Activated CD4-positive, CD25-positive, alpha-beta regulatory T cell treated with anti-CD3 and anti-CD28 coated beads, Interleukin-2, amount 50 U/mL, for 72 hours (primary cell): ENCODE results near the gene TTBK1.

Source experiments
- DNase-seq: peaks from one replicate; pipeline ENCODE4 v3.0.0; 2021

TTBK1 gene

DNA sequence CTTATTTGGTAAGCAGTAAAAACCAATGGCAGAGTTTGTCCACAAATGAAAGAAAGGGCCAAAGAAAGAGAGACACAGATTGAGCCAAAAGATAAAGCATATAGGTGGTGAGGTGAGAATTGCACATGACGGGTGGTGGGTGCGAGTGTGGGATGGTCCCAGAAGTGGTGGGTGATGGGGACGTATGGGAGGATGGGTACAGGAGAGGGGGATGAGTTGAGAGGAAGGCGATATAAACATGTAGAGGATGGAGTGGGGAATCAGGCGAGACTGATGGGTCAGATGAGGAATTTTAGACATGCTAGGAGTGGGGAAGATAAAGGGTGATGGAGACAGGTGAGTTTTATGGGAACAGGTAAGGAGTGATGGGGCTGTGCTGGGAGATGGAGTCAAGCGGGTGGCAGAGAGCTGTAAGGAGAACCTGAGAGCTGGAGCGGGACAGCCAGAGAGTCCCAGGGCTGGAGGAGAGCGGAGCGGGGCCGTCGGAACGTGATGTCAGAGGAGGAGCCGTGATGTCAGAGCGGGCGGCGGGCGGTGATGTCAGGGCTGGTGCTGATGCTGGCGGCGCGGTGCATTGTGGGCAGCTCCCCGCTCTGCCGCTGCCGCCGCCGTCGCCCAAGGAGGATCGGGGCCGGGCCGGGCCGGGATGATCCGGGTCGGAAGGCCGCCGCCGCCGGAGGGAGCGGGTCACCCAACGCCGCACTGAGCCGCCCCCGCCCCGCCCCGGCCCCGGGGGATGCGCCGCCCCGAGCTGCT lies at the start of gene TTBK1:
Gene TTBK1 (plus strand): TSS at position 574 of the 756 bp plus-strand sequence. CDS start 3,180 bp downstream, outside the sequence.
- DNase-seq, result no peak

- no peak for DNase-seq
Observed at GRCh38 chr6:43193929-43194328, 49.4 kb upstream of the TTBK1 start.

- DNase-seq, result no peak
Observed at GRCh38 chr6:43196337-43196736, 46.9 kb upstream of the TTBK1 start.

DNA sequence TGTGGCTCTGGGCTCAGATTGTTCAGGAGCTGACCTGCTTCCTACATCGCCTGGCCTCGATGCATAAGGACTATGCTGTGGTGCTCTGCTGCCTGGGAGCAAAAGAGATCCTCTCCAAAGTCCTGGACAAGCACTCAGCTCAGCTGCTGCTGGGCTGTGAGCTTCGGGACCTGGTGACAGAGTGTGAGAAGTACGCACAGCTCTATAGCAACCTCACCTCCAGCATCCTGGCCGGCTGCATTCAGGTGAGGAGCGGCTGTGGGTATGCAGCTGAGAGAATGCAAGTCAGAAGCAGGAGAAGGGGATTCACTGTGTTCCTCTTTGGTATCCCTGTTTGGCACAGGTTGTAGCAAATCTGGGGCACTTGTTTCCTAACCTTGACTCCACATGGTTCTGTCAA lies 43.4 kb upstream of the TTBK1 start:
- DNase-seq, result no peak

DNA sequence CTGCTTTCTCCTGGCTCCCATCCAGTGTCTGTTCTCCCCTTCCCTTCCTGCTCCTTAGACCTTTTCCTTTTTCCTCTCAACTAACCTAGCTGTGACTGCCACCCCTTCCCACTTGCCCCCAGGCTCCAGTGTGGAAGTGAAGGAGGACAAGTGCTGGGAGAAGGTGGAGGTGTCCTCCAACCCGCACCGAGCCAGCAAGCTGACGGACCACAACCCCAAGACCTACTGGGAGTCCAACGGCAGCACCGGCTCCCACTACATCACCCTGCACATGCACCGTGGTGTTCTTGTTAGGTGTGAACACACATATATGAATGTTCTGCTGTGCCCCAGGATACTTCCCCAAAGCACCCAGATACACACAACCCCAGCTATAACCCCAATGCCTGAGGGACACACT lies 42.7 kb upstream of the TTBK1 start:
- no peak for DNase-seq

DNA sequence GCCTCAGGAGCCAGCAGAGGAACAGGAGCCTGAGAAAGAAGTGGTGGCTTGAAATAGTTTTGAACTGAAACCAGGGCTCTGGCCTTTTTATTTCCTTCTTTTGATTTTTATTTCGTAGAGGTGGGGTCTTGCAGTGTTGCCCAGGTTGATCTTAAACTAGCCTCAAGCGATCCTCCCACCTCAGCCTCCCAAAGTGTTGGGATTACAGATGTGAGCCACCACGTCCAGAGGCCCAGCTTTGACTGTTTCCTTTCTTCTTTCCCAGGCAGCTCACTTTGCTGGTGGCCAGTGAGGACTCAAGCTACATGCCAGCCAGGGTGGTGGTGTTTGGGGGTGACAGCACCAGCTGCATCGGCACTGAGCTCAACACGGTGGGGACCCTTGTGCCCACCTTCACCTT lies 40.8 kb upstream of the TTBK1 start:
- DNase-seq, result no peak

GRCh38 chr6:43203029-43203717 lies 40.1 kb upstream of the TTBK1 start:
- no peak for DNase-seq

DNA sequence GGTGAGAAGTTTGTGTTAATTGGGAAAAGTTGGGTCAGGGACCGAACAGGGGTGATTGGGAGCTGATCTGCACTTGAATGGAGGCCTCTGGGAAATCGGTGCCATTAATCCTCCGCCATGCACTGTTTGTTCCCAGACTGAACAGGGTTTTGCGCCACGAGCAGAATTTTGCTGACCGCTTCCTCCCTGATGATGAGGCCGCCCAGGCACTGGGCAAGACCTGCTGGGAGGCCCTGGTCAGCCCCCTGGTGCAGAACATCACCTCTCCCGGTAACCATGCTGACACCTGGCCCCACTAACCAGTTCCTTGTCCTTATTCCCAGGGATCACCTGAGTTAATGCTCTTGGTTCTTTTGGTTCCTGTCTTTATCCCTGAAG lies 39.6 kb upstream of the TTBK1 start:
- DNase-seq, result no peak

GRCh38 chr6:43204271-43205105 lies 38.8 kb upstream of the TTBK1 start:
- DNase-seq, result no peak

DNA sequence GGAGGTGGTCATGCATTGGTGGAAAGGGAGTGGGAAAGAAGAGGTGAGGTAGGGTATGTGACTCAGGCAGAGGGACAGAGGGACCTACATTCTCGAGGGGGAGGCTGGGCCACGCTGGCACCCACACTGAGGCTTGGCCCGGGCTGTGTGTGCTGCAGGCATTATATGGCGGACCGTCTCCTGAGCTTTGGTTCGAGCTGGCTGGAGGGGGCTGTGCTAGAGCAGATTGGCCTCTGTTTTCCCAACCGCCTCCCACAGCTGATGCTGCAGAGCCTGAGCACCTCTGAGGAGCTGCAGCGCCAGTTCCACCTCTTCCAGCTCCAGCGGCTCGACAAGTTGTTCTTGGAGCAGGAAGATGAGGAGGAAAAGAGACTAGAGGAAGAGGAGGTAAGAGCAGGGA lies 37.4 kb upstream of the TTBK1 start:
- DNase-seq, result no peak

- no peak for DNase-seq
Observed at GRCh38 chr6:43207286-43207685, 36.0 kb upstream of the TTBK1 start.

DNA sequence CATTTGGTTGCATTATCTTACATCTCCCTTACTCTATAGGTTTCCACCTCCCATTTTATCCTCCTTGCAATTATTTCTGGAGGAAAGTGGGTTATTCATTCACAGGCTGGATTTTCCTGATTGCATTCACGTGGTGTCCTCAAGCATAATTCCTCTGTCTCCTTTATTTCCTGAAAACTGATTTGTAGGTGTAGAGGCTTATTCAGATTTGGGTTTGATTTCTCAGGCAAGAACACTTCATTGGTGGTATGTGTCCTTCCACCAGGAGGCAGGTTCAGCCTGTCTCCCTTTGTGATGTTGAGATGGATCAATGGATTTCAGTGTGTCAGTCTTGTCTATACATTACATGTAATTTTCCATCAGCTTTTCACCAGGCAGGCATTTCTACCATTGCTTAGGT lies 31.3 kb upstream of the TTBK1 start:
- no peak for DNase-seq

DNA sequence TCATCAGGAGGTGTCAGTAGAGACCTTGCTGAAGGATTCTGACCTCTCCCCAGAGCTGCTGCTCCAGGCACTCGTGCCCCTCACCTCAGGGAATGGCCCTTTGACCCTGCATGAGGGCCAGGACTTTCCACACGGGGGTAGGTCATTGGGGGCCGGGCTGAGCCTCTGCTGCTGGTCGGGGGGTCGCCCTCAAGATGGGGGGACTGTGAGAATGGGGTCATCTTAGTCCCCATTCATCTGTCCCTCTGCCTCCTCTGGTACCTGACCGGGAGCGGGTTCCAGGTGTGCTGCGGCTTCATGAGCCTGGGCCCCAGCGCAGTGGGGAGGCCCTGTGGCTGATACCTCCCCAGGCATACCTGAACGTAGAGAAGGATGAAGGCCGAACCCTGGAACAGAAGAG lies 29.9 kb upstream of the TTBK1 start:
- no peak for DNase-seq

GRCh38 chr6:43215066-43215465 lies 28.2 kb upstream of the TTBK1 start:
- DNase-seq, result no peak

GRCh38 chr6:43216200-43216599 lies 27.1 kb upstream of the TTBK1 start:
- no peak for DNase-seq

DNA sequence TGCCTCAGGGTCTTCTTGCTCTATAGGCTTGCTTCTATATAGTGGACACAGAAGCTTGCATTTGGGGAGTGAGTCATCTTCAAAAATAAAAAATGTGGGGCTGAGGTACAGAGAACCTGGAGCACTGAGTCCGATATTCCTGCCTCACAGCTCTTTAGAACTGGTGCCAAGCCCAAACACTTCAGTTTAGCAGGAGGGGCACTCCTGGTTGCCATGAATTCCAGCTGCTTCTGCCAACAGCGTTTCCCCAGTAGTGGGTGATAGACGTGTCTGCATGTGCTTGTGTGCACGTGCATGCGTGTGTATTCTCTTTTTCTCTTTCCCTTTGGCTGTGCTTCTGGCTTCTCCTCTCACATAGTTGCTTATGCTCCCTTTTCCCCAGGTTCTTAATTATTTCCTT lies 25.9 kb upstream of the TTBK1 start:
- no peak for DNase-seq

GRCh38 chr6:43219119-43219518 lies 24.2 kb upstream of the TTBK1 start:
- DNase-seq, result no peak

DNA sequence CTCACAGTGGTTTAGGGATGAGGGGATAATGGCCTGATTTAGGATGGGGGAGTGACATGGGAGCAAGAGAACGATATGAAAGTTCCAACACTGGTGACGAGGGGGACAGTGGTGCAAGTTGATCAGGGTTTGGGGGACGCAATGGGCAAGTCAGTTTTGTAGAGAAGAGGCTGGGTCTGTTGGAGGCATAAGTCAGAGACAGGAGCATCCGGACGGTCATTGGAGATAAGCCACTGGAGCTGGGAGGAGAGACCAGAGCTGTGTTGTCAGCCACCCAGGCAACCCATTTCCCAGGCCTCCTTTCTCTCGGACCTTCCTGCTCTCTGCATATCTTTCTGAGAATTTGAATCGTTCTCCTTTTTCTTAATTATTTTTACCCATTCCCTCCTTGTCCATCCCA lies 23.5 kb upstream of the TTBK1 start:
- no peak for DNase-seq

- no peak for DNase-seq
Observed at GRCh38 chr6:43220439-43220951, 22.8 kb upstream of the TTBK1 start.

- DNase-seq, result no peak
Observed at GRCh38 chr6:43221046-43221972, 22.0 kb upstream of the TTBK1 start.

- no peak for DNase-seq
Observed at GRCh38 chr6:43222418-43223059, 20.7 kb upstream of the TTBK1 start.

GRCh38 chr6:43223175-43223574 lies 20.1 kb upstream of the TTBK1 start:
- DNase-seq, result no peak
